ENCODE measurements around the gene CSF3. TPM values are rescaled to one million over a fixed set of nuclear protein-coding genes. Genes with fewer than 3 reads are reported as not detected.

The CSF3 gene
- polyA plus RNA-seq, 1 experiment, result not detected

DNA sequence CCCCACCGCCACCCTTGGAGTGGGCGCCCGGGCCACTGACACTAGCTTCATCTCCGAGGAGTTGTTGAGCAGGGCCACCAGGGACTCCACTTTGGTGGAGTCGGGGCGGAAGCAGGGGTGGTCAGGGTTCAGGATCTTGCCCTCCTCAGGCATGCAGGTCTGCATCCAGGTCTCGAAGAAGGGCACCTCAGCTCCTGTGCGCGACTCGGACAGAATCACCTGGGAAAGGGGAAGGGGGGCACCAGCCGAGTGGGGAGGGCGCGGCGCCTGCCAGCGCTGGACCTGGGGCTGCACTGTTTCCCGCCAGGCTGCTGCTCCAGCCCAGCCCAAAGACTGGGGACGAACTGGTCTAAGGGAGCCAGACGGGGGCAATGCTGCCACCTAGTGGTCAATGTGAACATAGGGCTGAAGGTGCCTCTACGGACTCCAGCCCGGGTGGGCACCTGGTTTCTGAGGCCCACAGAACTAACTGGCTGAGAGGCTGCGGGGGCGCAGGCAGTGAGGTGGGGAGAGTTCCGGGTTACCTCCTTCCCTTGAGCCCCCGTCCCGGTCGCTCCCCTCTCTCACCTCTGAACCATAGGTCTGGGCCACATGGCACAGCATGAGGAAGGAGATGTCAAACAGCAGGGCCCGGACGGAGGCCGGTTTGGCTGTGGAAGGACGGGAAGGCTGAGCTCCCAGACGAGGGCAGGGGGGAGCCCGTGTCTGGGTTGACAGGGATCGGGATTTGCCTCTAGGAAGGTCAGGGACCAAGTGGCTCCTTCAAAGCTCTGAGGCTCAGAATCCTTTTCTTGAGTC, 11.8 kb downstream of the CSF3 start:
- CTCF ChIA-PET, result interaction anchor here (0.6 to 5.1 kb wide), 36 partner anchors 8 to 263 kb away, joined by 3 to 81 read pairs (median 4); partner anchors contain the start of genes CSF3, MED24 and PSMD3

DNA sequence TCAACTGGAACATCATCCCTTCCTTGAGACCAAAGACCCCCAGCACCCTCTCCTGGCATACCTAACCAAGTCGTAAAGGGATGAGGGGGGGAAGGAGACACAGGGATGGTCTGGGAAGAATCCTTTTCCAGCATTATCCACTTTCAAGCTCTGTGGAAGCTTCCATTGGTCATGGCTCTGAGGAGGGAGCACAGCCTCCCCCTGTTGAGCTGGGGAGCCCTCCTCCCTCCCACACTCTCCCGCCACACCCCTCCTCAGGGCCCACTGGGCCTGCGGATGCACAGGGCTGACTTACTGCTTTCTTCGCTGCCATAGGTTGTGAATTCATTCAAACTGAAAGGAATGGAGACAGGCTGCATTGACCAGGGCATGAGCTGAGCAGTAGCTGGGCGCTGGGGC, 12.4 kb downstream of the CSF3 start:
- no peak overlapping the region for H3K4me3 ChIP-seq (ENCODE audit: low read depth, low read length)
- ChIA-PET CTCF (interaction anchor here (0.6 to 5.1 kb wide), 24 partner anchors 10 to 263 kb away, joined by 3 to 81 read pairs (median 5); partner anchors contain the start of genes CSF3, MED24 and PSMD3), POLR2A (interaction anchor here (0.6 kb wide), 1 partner anchor 113 kb away, joined by 12 read pairs; the partner anchor contains the start of gene CASC3)
- H3K9me3 ChIP-seq (ENCODE audit: control insufficient read depth, insufficient read depth, low read length), result no peaks in the 10 kb centered on the region; the same call in 1 of the 2 replicates
- DNase-seq (ENCODE audit: low read depth, low spot score), result no peak
- H3K27me3 ChIP-seq (ENCODE audit: control insufficient read depth, insufficient read depth, low read length), result no peaks in the 10 kb centered on the region
- peak overlapping the region; percentile 21 for H3K27ac ChIP-seq (ENCODE audit: low read depth, low read length)
- TF ChIP-seq, protein P1, sequence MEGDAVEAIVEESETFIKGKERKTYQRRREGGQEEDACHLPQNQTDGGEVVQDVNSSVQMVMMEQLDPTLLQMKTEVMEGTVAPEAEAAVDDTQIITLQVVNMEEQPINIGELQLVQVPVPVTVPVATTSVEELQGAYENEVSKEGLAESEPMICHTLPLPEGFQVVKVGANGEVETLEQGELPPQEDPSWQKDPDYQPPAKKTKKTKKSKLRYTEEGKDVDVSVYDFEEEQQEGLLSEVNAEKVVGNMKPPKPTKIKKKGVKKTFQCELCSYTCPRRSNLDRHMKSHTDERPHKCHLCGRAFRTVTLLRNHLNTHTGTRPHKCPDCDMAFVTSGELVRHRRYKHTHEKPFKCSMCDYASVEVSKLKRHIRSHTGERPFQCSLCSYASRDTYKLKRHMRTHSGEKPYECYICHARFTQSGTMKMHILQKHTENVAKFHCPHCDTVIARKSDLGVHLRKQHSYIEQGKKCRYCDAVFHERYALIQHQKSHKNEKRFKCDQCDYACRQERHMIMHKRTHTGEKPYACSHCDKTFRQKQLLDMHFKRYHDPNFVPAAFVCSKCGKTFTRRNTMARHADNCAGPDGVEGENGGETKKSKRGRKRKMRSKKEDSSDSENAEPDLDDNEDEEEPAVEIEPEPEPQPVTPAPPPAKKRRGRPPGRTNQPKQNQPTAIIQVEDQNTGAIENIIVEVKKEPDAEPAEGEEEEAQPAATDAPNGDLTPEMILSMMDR (IDR thresholded peaks at IDR 0.05; ENCODE audit: low read depth, low read length), result no peak

More for the DNA sequence above, 11.8 kb downstream of the CSF3 start:
- TF ChIP-seq, protein P1 (IDR thresholded peaks at IDR 0.05; ENCODE audit: low read depth, low read length), result peak; percentile 90
- POLR2A ChIA-PET, result no interaction called here
- peak overlapping the region; percentile 21 for H3K27ac ChIP-seq (ENCODE audit: low read depth, low read length)
- peak; percentile 62 for DNase-seq (ENCODE audit: low read depth, low spot score)
- H3K9me3 ChIP-seq (ENCODE audit: control insufficient read depth, insufficient read depth, low read length), result no peaks in the 10 kb centered on the region; the same call in 1 of the 2 replicates
- no peaks in the 10 kb centered on the region for H3K27me3 ChIP-seq (ENCODE audit: control insufficient read depth, insufficient read depth, low read length)
- no peak overlapping the region for H3K4me3 ChIP-seq (ENCODE audit: low read depth, low read length)

DNA sequence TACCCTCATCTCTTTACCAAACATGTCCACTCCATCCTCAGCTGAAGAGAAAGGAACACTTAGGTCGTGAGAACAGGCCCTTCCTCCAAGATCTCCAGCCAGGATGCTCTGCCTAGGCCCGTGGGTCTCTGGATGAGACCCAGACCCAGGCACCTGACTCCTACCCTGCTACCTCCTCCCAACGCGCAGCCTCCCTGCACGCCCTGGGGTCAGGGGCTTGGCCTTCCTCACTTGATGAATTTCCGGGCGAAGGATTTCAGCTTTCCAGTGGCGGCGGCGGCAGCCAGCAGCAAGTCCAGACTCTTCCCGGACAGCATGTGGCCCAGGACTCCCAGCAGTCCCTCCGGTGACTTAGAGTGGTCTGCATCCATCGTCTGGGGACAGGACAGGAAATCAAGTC, 13.4 kb downstream of the CSF3 start:
- CTCF ChIA-PET, result interaction anchor here (0.6 to 3.9 kb wide), 6 partner anchors 9 to 113 kb away, joined by 3 to 81 read pairs (median 9); partner anchors contain the start of genes CSF3 and MED24
- H3K27ac ChIP-seq (ENCODE audit: low read depth, low read length), result no peak overlapping the region
- H3K4me3 ChIP-seq (ENCODE audit: low read depth, low read length), result no peak overlapping the region
- no peaks in the 10 kb centered on the region for H3K27me3 ChIP-seq (ENCODE audit: control insufficient read depth, insufficient read depth, low read length)
- DNase-seq (ENCODE audit: low read depth, low spot score), result no peak
- H3K9me3 ChIP-seq (ENCODE audit: control insufficient read depth, insufficient read depth, low read length), result no peaks in the 10 kb centered on the region
- POLR2A ChIA-PET, result interaction anchor here (1.1 kb wide), 1 partner anchor 24 kb away, joined by 3 read pairs; no protein-coding TSS in a partner anchor
- TF ChIP-seq, protein P1 (IDR thresholded peaks at IDR 0.05; ENCODE audit: low read depth, low read length), result no peak

DNA sequence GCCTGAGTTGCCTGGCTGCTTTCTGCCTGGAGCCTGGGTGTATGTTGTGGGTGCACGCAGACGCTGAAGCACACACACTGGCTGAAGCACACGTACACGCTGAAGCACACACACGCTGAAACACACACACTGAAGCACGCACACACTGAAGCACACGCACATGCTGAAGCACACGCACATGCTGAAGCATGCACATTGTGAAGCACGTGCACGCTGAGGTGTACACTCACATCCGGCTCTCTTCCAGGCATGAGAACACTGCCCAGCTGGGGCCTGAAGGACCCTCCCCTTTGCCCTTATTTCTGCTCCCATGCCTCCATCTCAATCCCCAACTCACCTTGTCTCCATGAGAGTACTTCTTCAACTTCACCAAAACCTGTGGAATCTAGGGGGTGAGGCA, 16.5 kb downstream of the CSF3 start:
- DNase-seq (ENCODE audit: low read depth, low spot score), result no peak
- ChIA-PET CTCF (no interaction called here), POLR2A (no interaction called here)
- Histone ChIP-seq H3K4me3 (ENCODE audit: low read depth, low read length) (no peak overlapping the region), H3K27me3 (ENCODE audit: control insufficient read depth, insufficient read depth, low read length) (no peaks in the 10 kb centered on the region), H3K27ac (ENCODE audit: low read depth, low read length) (no peak overlapping the region), H3K9me3 (ENCODE audit: control insufficient read depth, insufficient read depth, low read length) (no peaks in the 10 kb centered on the region)
- TF ChIP-seq, protein P1 (IDR thresholded peaks at IDR 0.05; ENCODE audit: low read depth, low read length), result no peak
